HEK293 (cell line): ENCODE data around the gene KCNMA1.

Source experiments
- GFI1B ChIP-seq: fragments of 450-650 bp; formaldehyde crosslinking; IDR thresholded peaks from 2 replicates; pipeline ENCODE4 v1.5.1; 2016; ENCODE audit warnings: missing biosample characterization, missing genetic modification characterization
- KLF1 ChIP-seq: fragments of 450-650 bp; formaldehyde crosslinking; IDR thresholded peaks from 2 replicates; pipeline ENCODE4 v1.5.1; 2016; ENCODE audit warnings: missing biosample characterization, missing genetic modification characterization
- SP2 ChIP-seq: fragments of 450-650 bp; formaldehyde crosslinking; IDR thresholded peaks from 2 replicates; pipeline ENCODE4 v1.5.1; 2016; ENCODE audit warnings: missing biosample characterization, missing genetic modification characterization
- YY1 ChIP-seq: fragments of 450-650 bp; formaldehyde crosslinking; IDR thresholded peaks from 2 replicates; pipeline ENCODE4 v1.5.1; 2018; ENCODE audit warnings: missing biosample characterization, missing genetic modification characterization
- ZFP37 ChIP-seq: fragments of 450-650 bp; formaldehyde crosslinking; IDR thresholded peaks from 2 replicates; pipeline ENCODE4 v1.5.1; 2016; ENCODE audit warnings: missing biosample characterization, missing genetic modification characterization
- ZNF274 ChIP-seq, 2 experiments: fragments of 200-500 bp in 1 of 2; fragments of 450-650 bp in 1 of 2; sonication (Bioruptor generic) in 1 of 2; formaldehyde crosslinking in 1 of 2; IDR thresholded peaks; 2 replicates each; pipeline versions ENCODE4 v1.5.1 to v1.6.1; 2014 to 2016; ENCODE audit warnings: borderline replicate concordance in 1 of 2, inconsistent platforms in 1 of 2, low read length in 1 of 2, missing biosample characterization in 1 of 2, missing genetic modification characterization in 1 of 2
- ZNF366 ChIP-seq: fragments of 450-650 bp; formaldehyde crosslinking; conservative IDR thresholded peaks from 2 replicates; pipeline ENCODE4 v1.5.1; 2016; ENCODE audit warnings: missing biosample characterization, missing genetic modification characterization
- ZNF768 ChIP-seq: fragments of 450-650 bp; formaldehyde crosslinking; IDR thresholded peaks from 2 replicates; pipeline ENCODE4 v1.5.1; 2018; ENCODE audit warnings: missing biosample characterization, mild to moderate bottlenecking, missing genetic modification characterization
- TF ChIP-seq, protein P1 (sequence below): fragments of 450-650 bp; formaldehyde crosslinking; IDR thresholded peaks from 2 replicates; pipeline ENCODE4 v1.5.1; 2016; ENCODE audit warnings: missing biosample characterization, missing genetic modification characterization
- TF ChIP-seq, protein P2 (sequence below): fragments of 450-650 bp; formaldehyde crosslinking; IDR thresholded peaks from 2 replicates; pipeline ENCODE4 v1.5.1; 2016; ENCODE audit warnings: missing biosample characterization, missing genetic modification characterization
- TF ChIP-seq, protein P3 (sequence below): fragments of 450-650 bp; formaldehyde crosslinking; IDR thresholded peaks from 2 replicates; pipeline ENCODE4 v1.5.1; 2016; ENCODE audit warnings: missing biosample characterization, missing genetic modification characterization, low read depth
- TF ChIP-seq, protein P4 (sequence below): fragments of 450-650 bp; formaldehyde crosslinking; IDR thresholded peaks from 2 replicates; pipeline ENCODE4 v1.5.1; 2016; ENCODE audit warnings: missing biosample characterization, missing genetic modification characterization
- TF ChIP-seq, protein P5 (sequence below): fragments of 450-650 bp; formaldehyde crosslinking; IDR thresholded peaks from 2 replicates; pipeline ENCODE4 v1.5.1; 2016; ENCODE audit warnings: missing biosample characterization, missing genetic modification characterization
- TF ChIP-seq, protein P6 (sequence below): fragments of 450-650 bp; formaldehyde crosslinking; optimal IDR thresholded peaks from 2 replicates; pipeline ENCODE3; 2016; ENCODE audit warnings: missing biosample characterization, mild to moderate bottlenecking, missing genetic modification characterization

DNA sequence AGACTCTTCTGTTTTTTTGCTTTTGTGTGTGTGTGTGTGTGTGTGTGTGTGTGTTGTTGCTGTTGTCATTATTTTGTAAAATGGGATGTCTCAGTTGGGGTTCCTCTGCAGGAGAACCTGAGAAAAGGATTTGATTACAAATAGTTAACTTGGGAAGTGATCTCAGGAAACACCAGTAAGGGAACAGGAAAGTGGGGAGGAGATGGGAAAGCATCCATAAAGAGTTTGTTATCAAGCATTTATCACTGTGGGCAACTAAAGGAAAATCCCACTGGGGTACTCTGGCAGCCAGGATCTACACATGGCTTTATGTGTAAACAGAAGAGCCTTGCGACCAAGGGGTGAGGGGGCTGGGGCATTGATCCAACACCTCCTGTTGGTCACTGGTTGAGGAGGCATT is 485.4 kb downstream of the KCNMA1 start:
- TF ChIP-seq ZNF366 (tag by site-specific recombination) = no peak
- TF ChIP-seq, protein P1, sequence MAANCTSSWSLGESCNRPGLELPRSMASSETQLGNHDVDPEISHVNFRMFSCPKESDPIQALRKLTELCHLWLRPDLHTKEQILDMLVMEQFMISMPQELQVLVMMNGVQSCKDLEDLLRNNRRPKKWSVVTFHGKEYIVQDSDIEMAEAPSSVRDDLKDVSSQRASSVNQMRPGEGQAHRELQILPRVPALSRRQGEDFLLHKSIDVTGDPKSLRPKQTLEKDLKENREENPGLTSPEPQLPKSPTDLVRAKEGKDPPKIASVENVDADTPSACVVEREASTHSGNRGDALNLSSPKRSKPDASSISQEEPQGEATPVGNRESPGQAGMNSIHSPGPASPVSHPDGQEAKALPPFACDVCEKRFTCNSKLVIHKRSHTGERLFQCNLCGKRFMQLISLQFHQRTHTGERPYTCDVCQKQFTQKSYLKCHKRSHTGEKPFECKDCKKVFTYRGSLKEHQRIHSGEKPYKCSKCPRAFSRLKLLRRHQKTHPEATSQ (tag by site-specific recombination) = no peak
- no peak for TF ChIP-seq SP2 (tag by site-specific recombination)
- TF ChIP-seq, protein P2, sequence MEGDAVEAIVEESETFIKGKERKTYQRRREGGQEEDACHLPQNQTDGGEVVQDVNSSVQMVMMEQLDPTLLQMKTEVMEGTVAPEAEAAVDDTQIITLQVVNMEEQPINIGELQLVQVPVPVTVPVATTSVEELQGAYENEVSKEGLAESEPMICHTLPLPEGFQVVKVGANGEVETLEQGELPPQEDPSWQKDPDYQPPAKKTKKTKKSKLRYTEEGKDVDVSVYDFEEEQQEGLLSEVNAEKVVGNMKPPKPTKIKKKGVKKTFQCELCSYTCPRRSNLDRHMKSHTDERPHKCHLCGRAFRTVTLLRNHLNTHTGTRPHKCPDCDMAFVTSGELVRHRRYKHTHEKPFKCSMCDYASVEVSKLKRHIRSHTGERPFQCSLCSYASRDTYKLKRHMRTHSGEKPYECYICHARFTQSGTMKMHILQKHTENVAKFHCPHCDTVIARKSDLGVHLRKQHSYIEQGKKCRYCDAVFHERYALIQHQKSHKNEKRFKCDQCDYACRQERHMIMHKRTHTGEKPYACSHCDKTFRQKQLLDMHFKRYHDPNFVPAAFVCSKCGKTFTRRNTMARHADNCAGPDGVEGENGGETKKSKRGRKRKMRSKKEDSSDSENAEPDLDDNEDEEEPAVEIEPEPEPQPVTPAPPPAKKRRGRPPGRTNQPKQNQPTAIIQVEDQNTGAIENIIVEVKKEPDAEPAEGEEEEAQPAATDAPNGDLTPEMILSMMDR (tag by site-specific recombination) = no peak
- TF ChIP-seq, protein P3, sequence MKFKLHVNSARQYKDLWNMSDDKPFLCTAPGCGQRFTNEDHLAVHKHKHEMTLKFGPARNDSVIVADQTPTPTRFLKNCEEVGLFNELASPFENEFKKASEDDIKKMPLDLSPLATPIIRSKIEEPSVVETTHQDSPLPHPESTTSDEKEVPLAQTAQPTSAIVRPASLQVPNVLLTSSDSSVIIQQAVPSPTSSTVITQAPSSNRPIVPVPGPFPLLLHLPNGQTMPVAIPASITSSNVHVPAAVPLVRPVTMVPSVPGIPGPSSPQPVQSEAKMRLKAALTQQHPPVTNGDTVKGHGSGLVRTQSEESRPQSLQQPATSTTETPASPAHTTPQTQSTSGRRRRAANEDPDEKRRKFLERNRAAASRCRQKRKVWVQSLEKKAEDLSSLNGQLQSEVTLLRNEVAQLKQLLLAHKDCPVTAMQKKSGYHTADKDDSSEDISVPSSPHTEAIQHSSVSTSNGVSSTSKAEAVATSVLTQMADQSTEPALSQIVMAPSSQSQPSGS = no peak
- TF ChIP-seq YY1 (tag by site-specific recombination) = no peak
- TF ChIP-seq, protein P4, sequence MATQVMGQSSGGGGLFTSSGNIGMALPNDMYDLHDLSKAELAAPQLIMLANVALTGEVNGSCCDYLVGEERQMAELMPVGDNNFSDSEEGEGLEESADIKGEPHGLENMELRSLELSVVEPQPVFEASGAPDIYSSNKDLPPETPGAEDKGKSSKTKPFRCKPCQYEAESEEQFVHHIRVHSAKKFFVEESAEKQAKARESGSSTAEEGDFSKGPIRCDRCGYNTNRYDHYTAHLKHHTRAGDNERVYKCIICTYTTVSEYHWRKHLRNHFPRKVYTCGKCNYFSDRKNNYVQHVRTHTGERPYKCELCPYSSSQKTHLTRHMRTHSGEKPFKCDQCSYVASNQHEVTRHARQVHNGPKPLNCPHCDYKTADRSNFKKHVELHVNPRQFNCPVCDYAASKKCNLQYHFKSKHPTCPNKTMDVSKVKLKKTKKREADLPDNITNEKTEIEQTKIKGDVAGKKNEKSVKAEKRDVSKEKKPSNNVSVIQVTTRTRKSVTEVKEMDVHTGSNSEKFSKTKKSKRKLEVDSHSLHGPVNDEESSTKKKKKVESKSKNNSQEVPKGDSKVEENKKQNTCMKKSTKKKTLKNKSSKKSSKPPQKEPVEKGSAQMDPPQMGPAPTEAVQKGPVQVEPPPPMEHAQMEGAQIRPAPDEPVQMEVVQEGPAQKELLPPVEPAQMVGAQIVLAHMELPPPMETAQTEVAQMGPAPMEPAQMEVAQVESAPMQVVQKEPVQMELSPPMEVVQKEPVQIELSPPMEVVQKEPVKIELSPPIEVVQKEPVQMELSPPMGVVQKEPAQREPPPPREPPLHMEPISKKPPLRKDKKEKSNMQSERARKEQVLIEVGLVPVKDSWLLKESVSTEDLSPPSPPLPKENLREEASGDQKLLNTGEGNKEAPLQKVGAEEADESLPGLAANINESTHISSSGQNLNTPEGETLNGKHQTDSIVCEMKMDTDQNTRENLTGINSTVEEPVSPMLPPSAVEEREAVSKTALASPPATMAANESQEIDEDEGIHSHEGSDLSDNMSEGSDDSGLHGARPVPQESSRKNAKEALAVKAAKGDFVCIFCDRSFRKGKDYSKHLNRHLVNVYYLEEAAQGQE (tag by site-specific recombination) = no peak
- no peak for TF ChIP-seq ZNF274 (IDR thresholded peaks at IDR 0.05; ENCODE audit: low read length)
- TF ChIP-seq ZNF274 (tag by site-specific recombination; IDR thresholded peaks at IDR 0.05; ENCODE audit: borderline replicate concordance) = no peak
- TF ChIP-seq KLF1 (tag by site-specific recombination) = no peak
- no peak for TF ChIP-seq GFI1B (tag by site-specific recombination)
- TF ChIP-seq, protein P5, sequence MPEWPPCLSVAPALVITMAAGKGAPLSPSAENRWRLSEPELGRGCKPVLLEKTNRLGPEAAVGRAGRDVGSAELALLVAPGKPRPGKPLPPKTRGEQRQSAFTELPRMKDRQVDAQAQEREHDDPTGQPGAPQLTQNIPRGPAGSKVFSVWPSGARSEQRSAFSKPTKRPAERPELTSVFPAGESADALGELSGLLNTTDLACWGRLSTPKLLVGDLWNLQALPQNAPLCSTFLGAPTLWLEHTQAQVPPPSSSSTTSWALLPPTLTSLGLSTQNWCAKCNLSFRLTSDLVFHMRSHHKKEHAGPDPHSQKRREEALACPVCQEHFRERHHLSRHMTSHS = no peak
- TF ChIP-seq, protein P6, sequence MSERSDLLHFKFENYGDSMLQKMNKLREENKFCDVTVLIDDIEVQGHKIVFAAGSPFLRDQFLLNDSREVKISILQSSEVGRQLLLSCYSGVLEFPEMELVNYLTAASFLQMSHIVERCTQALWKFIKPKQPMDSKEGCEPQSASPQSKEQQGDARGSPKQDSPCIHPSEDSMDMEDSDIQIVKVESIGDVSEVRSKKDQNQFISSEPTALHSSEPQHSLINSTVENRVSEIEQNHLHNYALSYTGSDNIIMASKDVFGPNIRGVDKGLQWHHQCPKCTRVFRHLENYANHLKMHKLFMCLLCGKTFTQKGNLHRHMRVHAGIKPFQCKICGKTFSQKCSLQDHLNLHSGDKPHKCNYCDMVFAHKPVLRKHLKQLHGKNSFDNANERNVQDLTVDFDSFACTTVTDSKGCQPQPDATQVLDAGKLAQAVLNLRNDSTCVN (tag by site-specific recombination) = no peak
- TF ChIP-seq ZFP37 (tag by site-specific recombination) = no peak
- no peak for TF ChIP-seq ZNF768 (tag by site-specific recombination)
